ENCODE data around the gene TMEM247. TPM values are rescaled to one million over a fixed set of nuclear protein-coding genes. Genes with fewer than 3 reads are reported as not detected.

The TMEM247 gene
- total RNA-seq, 1 donor from 2014 or later, result not detected

DNA sequence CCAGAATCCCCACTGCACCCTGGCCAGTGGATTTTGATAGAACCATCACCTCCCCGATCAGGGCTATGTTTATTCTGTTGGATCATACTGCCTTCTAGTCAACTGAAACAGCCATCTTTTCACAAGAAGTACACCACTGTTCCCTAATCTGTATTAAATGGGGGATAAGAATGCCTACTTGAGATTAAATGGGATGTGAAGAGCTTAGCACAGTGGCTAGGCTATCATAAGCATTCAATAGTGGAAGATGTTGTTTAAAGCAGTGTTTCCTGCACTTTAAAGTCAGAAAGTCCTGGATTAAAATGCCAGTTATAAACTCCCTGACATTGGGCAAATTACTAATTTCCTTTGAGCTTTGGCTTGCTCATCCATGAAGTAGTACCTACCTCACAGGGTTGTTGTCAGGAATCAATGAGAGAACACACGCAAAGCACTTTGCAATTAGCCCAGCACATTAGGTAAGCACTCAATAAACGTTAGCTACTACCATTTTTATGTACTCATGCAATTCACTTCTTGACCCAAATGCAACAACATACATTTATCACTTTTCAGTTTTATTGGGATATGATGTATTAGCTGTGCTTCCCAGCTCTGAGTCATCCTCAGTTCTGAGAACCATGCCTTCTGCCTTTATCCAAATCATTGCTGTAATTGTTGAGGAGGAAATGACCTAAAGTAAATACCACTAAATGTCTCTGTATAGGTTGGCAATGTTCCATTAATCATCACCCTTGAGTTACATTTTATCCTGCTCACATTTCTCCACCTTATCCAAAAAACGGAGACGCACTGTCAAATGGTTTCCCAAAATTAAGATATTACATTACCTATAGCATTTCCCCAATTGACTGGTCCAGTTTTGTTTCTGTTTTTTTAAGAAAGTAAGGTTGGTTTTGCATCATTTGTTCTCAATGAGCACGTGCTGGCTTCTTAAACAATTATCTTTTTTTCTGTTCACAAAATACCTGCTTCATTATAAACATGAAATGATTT, 2.1 kb downstream of the TMEM247 start:
- TF ChIP-seq, protein P1, sequence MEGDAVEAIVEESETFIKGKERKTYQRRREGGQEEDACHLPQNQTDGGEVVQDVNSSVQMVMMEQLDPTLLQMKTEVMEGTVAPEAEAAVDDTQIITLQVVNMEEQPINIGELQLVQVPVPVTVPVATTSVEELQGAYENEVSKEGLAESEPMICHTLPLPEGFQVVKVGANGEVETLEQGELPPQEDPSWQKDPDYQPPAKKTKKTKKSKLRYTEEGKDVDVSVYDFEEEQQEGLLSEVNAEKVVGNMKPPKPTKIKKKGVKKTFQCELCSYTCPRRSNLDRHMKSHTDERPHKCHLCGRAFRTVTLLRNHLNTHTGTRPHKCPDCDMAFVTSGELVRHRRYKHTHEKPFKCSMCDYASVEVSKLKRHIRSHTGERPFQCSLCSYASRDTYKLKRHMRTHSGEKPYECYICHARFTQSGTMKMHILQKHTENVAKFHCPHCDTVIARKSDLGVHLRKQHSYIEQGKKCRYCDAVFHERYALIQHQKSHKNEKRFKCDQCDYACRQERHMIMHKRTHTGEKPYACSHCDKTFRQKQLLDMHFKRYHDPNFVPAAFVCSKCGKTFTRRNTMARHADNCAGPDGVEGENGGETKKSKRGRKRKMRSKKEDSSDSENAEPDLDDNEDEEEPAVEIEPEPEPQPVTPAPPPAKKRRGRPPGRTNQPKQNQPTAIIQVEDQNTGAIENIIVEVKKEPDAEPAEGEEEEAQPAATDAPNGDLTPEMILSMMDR (IDR thresholded peaks at IDR 0.05), result no peak
- Mint-ChIP-seq H3K36me3 (ENCODE audit: low read depth) (peaks cover 2% of the 10 kb centered on the region), H3K27ac (ENCODE audit: unreplicated experiment) (no peak overlapping the region), H3K4me1 (ENCODE audit: low read depth) (peaks cover 15% of the 10 kb centered on the region), H3K27me3 (ENCODE audit: low read depth) (peaks cover 4% of the 10 kb centered on the region), H3K4me3 (ENCODE audit: unreplicated experiment) (no peak overlapping the region), H3K9me3 (ENCODE audit: low read depth) (peaks cover 5% of the 10 kb centered on the region)
- DNase-seq (ENCODE audit: low spot score), result no peak

- no peak overlapping the region for H3K27ac Mint-ChIP-seq (ENCODE audit: unreplicated experiment)
These were observed 3.1 kb downstream of the TMEM247 start for GRCh38 chr2:46482490-46482889.

DNA sequence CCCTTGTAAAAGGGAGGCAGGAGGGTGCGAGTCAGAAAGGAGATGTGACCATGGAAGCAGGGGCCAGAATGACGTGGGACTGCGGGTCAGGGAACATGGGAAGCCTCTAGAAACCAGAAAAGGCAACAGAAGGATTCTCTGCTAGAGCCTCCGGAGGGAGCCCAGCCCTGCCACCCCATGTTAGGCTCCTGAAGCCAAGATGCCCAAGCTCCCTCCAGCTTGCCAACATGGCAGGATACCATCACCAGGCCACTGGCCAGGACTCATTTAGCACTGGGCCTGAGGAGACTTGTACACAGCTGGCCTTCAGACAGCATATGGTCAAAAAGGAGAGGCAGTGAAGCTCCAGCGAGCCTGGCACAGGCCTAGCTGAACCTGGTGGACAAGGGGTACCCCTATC, 5.6 kb downstream of the TMEM247 start:
- no peak overlapping the region for H3K27ac Mint-ChIP-seq (ENCODE audit: unreplicated experiment)
- peaks cover 2% of the 10 kb centered on the region for H3K27me3 Mint-ChIP-seq (ENCODE audit: low read depth)
- DNase-seq (ENCODE audit: low spot score), result no peak
- no peak overlapping the region for H3K4me3 Mint-ChIP-seq (ENCODE audit: unreplicated experiment)
- no peaks in the 10 kb centered on the region for H3K36me3 Mint-ChIP-seq (ENCODE audit: low read depth)
- peaks cover 27% of the 10 kb centered on the region for H3K4me1 Mint-ChIP-seq (ENCODE audit: low read depth)
- TF ChIP-seq, protein P1 (IDR thresholded peaks at IDR 0.05), result no peak
- H3K9me3 Mint-ChIP-seq (ENCODE audit: low read depth), result no peaks in the 10 kb centered on the region

More at GRCh38 chr2:46482490-46482889, 3.1 kb downstream of the TMEM247 start:
- no peak for DNase-seq (ENCODE audit: low spot score)
- H3K9me3 Mint-ChIP-seq (ENCODE audit: low read depth), result peaks cover 3% of the 10 kb centered on the region
- H3K36me3 Mint-ChIP-seq (ENCODE audit: low read depth), result no peaks in the 10 kb centered on the region
- H3K4me1 Mint-ChIP-seq (ENCODE audit: low read depth), result peaks cover 16% of the 10 kb centered on the region
- peaks cover 2% of the 10 kb centered on the region for H3K27me3 Mint-ChIP-seq (ENCODE audit: low read depth)
- H3K4me3 Mint-ChIP-seq (ENCODE audit: unreplicated experiment), result no peak overlapping the region
- TF ChIP-seq, protein P1 (IDR thresholded peaks at IDR 0.05), result no peak

GRCh38 chr2:46486436-46486835, 7.1 kb downstream of the TMEM247 start:
- Mint-ChIP-seq H3K4me1 (ENCODE audit: low read depth) (peaks cover 33% of the 10 kb centered on the region), H3K27ac (ENCODE audit: unreplicated experiment) (no peak overlapping the region), H3K4me3 (ENCODE audit: unreplicated experiment) (no peak overlapping the region), H3K27me3 (ENCODE audit: low read depth) (peaks cover 2% of the 10 kb centered on the region), H3K36me3 (ENCODE audit: low read depth) (no peaks in the 10 kb centered on the region), H3K9me3 (ENCODE audit: low read depth) (no peaks in the 10 kb centered on the region)
- TF ChIP-seq, protein P1 (IDR thresholded peaks at IDR 0.05), result no peak
- no peak for DNase-seq (ENCODE audit: low spot score)

- H3K36me3 Mint-ChIP-seq (ENCODE audit: low read depth), result no peaks in the 10 kb centered on the region
- DNase-seq (ENCODE audit: low spot score), result no peak
- peaks cover 2% of the 10 kb centered on the region for H3K27me3 Mint-ChIP-seq (ENCODE audit: low read depth)
- peaks cover 26% of the 10 kb centered on the region for H3K4me1 Mint-ChIP-seq (ENCODE audit: low read depth)
- H3K9me3 Mint-ChIP-seq (ENCODE audit: low read depth), result no peaks in the 10 kb centered on the region
- no peak overlapping the region for H3K4me3 Mint-ChIP-seq (ENCODE audit: unreplicated experiment)
- TF ChIP-seq, protein P1 (IDR thresholded peaks at IDR 0.05), result no peak
- peak overlapping the region; percentile 79 for H3K27ac Mint-ChIP-seq (ENCODE audit: unreplicated experiment)
These were observed 8.4 kb downstream of the TMEM247 start for GRCh38 chr2:46487667-46488335.

All from chondrocyte (in vitro differentiated cells).